SKM-1 treated with dmso at 0.1 percent for 144 hours (cell line): ENCODE measurements around the gene USF2.
A peak's percentile ranks its signal among the peaks of the same experiment; 100 is the strongest.
"Not testable (repeated sequence)": the region's sequence is repeated elsewhere in the genome, so short reads cannot be mapped to it uniquely, and the experiment has no call there.

Experiments
- DNase-seq: peaks from one replicate; lab custom pipeline; 2025; ENCODE audit not compliant: unreplicated experiment; lab: John Stamatoyannopoulos, UW

USF2 gene, protein sequence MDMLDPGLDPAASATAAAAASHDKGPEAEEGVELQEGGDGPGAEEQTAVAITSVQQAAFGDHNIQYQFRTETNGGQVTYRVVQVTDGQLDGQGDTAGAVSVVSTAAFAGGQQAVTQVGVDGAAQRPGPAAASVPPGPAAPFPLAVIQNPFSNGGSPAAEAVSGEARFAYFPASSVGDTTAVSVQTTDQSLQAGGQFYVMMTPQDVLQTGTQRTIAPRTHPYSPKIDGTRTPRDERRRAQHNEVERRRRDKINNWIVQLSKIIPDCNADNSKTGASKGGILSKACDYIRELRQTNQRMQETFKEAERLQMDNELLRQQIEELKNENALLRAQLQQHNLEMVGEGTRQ

DNA sequence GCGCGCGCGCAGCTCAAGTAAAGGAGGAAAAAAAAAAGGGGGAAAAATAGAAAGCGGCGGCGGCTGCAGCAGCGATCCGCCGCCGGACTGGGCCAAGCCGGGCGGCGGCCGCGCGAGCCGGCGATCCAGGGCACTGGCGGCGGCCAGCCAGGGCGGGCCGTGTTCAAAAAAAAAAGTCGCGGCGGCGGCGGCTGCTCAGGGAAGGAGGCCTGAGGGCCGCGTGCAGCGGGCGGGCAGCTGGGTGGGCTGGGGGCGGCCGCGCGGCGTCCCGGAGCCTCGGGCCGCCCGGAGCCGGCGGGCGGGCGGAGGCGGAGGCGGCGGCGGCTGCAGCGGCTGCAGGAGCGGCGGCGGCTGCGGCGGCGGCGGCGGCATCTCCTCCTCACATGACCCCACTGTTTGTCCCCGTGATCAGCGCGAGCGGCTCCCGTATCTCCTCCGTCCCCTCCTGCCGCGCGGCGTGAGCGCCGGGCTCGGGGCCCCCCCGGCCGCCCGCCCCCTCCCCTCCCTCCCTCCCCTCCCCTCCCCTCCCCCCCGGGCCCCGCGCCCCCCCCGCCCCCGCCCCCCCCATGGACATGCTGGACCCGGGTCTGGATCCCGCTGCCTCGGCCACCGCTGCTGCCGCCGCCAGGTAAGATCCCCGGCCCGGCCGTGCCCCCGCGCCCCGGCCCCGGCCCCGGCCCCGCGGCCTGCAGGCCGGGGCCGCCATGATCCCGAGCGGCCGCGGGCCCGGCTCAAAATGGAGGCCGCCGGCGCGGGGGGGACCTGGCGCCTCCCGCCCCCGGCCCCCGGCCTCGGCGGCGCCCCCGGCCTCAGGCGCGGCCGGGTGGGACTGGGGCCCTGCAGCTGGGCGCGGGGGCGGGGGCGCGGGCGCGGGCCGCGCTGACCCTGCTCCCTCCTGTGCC lies at the start of gene USF2:
TSS of gene USF2 (plus strand) at position 427 of the 902 bp plus-strand sequence. CDS start at position 567, 140 bp downstream.
- DNase-seq: peak; percentile 36

DNA sequence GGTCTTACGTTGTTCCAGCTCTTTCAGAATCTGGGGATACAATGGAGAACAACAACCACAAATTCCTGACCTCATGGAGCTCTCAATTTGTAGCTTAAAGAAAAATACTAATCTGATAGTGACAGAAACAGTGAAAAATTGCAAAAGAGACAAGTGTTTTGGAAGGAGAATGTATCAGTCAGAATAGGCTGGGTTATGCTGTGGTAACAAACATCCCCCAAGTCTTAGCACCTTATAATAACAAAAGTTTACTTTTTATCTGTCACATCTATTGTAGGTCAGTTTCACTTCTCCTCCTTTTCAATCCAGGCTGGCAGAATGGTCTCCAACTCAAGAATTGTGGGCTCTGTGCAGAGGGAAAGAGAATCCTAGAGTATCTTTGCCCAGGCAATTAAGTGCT lies 49.8 kb upstream of the USF2 start:
- no peak for DNase-seq

DNA sequence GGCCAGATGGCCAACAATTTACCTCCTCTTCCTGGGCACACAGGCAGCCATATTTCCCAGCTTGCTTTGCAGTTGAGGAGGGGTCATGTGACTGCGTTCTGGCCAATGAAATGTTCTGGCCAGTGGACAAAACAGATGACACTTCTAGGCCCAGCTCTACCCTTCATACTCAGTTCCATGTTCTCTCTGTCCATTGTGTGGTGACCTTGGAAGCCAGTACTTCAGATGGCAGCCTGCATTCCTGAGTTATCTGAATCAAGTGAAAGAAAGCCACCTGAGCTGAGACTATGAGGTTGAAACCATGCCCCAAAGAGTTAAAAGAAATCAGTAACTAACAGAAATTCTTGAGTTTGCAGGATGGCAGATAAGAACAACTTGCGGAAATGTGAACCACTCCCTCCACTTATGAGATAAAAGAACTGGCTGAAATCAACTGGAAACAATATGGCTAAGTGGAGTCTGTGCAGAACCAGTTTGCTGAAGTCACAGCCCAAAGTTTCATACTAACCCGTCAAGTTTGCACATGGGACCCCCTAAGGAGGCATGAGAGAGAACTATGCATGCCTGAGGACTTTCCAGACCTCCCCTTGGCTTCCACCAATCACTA lies 48.3 kb upstream of the USF2 start:
- DNase-seq: no peak

DNA sequence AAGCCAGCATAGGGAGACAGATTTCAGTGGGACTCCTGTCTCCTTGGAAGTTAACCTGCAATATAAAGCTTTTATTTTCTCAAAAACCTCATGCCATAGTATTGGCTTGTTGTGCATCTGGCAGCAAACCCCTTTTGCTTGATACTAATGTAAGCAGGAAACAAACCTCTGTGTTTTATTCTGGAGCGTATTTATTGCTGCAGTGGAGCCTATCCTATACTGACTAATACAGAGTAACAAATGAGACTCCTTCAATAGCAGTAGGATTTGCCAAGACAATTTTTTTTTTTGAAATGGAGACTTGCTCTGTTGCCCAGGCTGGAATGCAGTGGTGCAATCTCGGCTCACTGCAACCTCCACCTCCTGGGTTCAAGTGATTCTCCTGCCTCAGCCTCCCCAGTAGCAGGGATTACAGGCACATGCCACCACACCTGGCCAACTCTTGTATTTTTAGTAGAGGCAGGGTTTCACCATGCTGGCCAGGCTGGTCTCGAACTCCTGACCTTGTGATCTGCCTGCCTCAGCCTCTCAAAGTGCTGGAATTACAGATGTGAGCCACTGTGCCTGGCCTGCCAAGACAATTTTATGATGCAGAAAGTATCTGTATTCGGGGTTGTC lies 47.7 kb upstream of the USF2 start:
- DNase-seq: not testable (repeated sequence)

DNA sequence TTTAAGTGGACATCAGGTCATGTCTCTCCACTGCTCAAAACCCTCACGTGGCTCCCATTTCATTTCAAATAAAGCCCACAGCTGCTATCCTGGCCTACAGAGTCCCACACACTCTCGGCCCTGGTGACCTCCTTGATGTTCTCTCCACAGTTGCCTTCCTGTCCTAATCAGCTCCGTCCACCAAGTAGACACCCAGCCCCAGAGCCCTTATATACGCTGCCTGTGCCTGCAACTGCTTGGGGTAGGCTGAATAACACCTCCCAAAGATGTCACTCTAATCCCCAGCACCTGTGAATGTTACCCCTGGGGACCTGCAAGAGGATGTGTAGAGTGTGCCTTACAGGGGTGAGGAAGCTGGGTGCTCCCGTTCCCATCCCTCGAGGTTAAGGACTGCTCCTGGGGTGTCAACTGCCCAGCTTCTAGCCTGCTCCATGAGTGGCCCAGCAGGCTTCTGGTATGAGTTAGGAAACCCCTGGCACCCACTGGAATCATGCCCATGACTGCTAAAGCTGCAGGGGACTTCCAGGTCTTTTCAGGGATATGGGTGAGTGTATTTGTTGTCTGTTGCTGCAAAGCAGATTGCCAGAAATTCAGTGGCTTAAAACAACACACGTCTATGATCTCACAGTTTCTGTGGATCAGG lies 46.3 kb upstream of the USF2 start:
- no peak for DNase-seq

DNA sequence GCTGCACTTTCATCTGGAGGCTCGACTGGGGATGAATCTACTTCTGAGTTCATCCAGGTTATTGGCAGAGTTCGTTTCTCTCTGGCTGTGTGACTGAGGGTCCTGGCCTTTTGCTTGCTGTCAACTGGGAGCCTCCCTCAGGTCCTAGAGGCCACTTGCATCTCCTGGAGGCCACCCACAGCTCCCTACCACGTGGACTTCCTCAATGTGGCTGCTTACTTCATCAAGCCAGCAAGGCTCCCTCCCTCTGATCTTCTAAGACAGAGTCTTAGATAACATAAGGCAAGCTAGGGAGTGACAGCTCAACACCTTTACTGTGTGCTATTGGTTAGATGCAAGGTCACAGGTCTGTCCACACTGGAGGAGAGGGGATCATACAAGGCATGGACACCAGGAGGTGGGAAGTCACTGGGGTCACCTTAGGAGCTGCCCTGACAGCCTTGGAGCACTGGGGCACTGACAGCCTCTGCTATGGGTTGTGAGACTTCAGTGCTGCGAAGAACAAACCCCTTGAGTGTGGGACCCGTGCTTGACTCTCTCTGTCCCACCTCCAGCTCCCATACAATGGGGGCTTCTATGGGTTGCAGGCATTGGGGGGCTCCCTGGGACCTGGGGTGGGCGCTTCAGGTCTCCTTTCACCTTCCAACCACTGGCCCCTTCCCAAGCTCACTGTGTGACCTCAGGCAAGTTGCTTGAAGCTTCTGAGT lies 45.5 kb upstream of the USF2 start:
- no peak for DNase-seq

DNA sequence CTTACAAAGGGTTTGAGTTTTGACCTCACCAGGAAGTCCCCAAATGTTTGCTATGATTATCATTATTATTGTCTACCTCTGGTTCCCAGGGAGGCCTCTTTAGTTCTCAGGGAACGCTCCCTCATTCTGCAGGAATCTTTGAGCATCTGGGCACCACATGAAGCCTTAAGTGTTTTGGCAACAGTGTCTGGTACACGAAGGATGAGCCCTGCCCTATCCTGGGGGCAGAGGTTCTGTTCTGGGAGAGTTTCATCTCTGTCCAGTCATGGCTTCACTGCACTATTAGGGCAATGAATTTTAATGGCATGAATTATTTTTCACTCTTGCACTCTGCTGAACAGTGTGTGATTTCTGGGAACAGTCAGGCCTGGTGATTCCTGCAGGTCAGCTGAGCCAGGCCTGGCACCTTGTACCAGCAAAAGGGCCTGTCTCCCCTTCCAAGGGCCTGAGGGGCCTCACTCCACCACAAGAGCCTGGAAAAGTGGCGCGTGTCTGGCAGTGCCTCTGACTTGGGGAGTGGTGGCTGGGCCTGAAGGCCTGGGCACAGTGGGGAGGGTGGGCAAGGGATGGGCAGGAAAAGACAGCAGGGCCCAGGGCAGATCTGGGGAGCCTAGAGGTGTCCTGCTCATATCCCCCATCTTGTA lies 44.8 kb upstream of the USF2 start:
- DNase-seq: no peak

DNA sequence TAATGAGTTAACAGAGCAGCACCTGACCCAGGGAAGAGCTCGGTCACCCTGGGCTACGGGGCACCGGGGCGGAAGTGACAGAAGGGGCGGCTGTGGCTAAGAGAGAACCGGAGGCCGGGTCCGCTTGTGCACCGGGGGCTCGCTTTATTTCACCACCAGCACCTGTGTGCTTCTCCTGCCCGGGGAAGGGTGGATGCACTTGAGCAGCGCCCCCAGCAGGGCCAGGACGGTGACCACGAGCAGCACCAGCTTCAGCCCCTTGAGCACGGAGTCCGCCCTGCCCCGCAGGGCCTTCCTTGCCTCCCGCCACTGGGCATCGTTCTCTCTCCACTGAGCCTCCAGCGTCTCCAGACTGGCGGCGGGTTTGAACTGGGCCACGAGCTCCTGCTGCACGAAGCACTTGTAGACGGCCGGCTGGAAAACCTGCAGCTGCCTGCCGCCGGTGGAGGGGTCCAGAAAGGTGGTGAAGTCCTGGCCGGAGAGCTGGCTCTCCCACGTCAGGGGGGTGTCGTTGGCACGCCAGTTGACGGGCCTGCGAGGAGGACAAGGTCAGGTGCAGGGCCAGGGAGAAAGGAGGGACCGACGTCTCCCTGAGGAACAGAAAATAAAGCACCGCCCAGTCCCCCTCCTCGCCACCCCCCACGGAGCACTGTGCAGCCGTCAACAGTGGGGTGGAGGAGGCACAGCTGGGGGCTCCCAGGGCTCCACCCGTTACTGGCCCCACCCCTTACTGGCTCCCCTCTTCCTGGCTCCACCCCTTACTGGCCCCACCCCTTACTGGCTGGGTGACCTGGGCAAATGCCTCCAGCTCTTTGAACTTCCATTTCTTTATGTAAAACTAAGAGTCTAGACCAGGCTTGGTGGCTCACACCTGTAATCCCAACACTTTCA lies 43.8 kb upstream of the USF2 start:
- DNase-seq: no peak

DNA sequence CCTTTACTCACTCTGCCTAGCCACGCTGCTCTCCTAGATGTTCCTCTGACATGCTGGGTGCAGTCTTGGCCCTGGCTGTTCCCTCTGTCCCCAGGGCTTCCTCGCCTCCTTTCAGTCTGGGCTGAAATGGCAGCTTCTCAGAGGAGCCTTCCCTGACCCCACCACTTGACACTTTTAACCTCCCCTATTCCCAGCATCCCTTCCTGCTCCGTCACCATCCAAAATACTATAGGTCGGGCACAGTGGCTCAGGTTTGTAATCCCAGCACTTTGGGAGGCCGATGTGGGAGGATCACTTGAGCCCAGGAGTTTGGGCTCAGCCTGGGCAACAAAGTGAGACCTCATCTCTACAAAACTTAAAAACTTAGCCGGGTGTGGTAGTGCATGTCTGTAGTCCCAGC lies 42.8 kb upstream of the USF2 start:
- no peak for DNase-seq

DNA sequence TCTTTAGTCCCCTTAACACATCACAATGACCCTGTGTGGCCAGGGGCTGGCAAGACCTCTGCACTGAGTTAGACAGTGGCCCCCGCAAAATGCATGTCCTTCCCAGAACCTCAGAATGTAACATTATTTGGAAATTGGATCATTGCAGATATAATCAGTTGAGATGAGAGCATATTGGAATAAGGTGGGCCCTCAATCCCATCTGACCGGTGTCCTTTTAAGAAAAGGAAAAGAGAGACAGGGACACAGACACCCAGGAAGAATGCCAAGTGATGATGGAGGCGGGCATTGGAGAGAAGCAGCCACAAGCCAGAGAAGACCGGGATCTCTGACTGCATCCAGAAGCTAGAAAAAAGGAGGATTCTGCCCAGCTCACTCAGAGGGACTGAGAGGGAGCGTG lies 42.0 kb upstream of the USF2 start:
- DNase-seq: no peak

DNA sequence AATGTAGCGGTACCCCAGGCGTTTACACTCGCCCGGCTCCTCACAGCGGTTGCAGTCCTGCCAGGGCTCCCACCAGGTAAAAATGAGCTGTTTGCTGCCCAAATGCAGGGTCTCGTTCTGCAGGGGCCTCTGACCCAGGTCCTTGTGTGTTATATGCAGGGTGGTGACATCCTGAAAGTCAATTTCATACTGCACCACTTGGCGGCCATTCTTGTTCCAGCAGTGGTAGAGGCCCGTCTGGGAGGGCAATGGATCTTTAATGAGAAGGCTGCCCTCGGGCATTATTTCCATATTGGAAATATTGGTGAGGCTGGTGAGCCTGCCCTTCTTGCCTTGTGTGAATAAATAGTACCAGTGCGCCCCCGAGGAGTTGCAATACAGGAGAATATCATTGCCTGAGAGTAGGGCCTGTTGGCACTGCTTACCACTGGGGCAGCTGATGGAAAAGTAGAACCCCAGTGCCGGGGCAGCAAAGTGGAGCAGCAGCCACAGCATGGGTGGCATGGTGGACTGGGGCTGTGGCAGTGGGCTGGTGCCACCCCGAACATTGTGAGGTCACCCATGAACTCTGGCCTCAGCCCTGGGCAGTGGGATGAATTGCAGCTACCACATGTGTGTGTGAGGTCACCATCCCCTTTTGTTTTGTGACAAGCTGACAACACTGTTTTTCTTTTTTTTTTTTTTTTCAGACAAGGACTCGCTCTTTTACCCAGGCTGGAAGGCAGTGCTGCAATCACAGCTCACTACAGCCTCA lies 40.4 kb upstream of the USF2 start, which contains the start of gene FAM187B:
TSS of gene FAM187B (minus strand) at position 563 of the 754 bp plus-strand sequence. CDS start at position 504, 59 bp downstream.
- no peak for DNase-seq

DNA sequence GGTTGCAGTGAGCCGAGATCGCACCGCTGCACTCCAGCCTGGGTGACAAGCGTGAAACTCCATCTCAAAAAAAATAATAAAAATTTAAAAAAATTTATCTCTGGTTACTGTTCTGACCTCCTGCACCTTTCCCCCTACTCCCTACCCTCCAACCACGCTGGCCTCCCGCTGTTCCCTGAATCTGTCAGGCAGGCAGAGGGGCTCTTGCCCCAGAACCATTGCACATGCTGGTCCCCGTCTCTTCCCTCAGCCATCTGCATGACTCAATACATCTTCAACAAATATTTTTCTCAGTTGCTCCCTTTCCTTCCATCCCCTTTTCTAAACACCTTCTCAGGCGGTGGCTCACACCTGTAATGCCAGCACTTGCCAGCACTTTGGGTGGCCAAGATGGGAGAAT lies 39.2 kb upstream of the USF2 start:
- DNase-seq: no peak

DNA sequence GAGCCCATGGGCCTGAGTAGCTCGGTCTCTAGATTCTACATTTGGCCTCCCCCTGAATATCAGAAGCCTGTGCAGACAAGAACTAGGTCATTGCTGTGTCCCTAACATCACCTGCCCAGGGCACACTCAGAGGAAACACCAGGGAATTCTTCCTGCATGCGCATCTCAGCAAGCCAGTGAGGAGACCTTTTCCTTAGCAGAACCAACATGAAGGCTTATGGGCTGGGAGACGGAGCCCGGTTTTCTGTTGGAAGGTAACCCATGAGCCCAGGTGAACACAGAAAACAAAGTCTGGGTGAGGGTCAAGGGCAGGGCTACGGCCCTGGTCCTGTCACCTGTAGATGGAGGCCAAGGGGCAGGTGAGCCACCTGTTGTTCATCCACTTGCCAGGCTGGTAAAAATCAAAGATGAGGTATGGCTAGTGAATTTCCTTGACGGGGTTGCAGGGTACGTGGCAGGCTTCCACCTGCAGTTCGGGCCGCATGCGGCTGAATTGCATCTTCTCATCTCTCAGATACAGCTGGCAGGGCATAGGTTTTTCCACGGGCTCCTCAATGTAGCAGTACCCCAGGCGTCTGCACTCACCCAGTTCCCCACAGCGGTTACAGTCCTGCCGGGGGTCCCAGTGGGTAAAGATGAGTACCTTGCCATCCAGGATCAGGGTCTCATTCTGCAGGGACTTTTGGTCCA lies 36.7 kb upstream of the USF2 start:
- no peak for DNase-seq

DNA sequence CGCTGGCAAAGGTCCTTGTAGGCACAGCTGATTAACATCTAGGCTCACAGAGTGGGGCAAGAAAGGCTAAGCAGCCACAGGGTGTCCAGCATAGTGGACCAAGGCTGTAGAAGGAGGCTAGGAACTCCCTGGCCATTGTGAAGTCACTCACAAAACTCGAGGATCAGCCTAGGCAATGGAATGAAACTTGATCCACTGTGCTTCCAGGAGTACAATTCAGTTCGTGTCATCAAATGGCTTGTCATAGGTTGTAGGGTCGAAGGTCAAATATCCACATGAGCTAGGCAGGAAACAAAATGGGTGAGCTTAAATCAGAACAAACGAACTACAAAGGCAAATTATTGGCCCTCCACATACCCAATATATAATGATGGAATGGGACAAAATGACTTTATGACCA lies 35.9 kb upstream of the USF2 start:
- no peak for DNase-seq

DNA sequence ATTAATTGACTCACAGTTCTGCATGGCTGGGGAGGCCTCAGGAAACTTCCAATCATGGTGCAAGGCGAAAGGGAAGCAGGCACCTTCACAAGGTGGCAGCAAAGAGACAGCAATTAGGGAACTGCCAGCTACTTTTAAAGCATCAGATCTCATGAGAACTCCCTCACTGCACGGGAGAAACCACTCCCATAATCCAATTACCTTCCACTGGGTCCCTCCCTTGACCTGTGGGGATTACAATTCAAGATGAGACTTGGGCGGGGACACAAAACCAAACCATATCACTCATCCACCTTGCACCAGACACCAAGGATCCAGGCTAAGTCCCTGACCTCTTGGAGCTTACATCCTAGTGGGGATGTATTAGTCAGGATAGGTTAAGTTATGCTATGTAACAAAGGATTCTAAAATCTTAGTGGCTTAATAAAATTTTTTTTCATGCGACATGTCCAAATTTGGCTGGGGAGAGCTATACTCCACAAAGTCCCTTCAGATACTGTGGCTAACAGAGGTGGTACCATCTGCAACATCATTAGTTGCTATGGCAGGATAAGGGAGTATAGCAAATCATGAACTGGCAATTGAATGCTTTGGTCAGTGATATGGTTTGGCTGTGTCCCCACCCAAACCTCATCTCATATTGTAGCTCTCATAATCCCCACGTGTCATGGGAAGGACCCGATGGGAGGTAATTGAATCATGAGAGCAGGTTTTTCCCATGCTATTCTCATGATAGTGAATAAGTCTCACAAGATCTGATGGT lies 31.9 kb upstream of the USF2 start:
- DNase-seq: no peak

DNA sequence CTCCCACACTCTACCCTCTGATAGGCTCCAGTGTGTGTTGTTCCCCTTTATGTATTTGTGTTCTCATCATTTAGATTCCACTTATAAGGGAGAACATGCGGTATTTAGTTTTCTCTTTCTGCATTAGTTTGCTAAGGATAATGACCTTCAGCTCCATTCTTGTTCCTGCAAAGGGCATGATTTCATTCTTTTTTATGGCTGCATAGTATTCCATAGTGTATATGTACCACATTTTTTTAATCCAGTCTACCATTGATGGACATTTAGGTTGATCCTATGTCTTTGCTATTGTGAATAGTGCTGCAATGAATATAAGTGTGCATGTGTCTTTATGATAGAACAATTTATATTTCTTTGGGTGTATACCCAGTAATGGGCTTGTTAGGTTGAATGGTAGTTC lies 29.2 kb upstream of the USF2 start:
- not testable (repeated sequence) for DNase-seq

DNA sequence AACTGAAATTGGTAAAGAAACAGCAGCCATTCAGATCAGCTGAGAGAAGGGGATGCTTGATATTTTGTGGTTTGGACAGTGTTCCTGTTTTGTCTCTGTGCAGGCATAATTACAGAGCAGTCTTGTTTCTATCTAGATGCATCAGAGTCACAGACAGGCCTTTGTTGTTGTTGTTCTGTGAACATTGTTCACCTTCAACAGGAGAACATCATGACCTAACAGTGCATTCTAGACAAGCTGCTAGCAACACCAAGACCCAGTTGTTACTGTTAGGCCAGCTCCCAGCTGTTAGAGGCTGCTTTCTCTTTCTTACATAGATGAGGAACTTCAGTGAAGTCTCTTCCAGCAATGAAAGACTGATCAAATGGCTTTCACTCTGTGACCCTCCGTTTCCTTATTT lies 28.4 kb upstream of the USF2 start:
- DNase-seq: no peak
